Right renal cortex interstitium (tissue), 3 donors: ENCODE results near the gene AP2A2. TPM values are rescaled to one million over a fixed set of nuclear protein-coding genes. Genes with fewer than 3 reads are reported as not detected.

Source experiments
- DNase-seq, 3 donors: peaks; one replicate each; pipeline ENCODE4 v3.0.0-alpha.2; 2013; ENCODE audit warnings: low read depth in 3 of 3, low spot score in 2 of 3
- polyA plus RNA-seq, 3 donors: library from polyadenylated mRNA; unstranded; fragments of 120-200 nt; gene quantifications; one replicate each; pipeline ENCODE4 v1.2.1, GENCODE V29; 2013; ENCODE audit not compliant: insufficient read length in 3 of 3

AP2A2 gene
- polyA plus RNA-seq, 3 donors, result 96.8 to 99.9 (median 98.5) TPM

- DNase-seq, result no peak
Observed at GRCh38 chr11:923691-924405, 1.8 kb upstream of the AP2A2 start.

DNA sequence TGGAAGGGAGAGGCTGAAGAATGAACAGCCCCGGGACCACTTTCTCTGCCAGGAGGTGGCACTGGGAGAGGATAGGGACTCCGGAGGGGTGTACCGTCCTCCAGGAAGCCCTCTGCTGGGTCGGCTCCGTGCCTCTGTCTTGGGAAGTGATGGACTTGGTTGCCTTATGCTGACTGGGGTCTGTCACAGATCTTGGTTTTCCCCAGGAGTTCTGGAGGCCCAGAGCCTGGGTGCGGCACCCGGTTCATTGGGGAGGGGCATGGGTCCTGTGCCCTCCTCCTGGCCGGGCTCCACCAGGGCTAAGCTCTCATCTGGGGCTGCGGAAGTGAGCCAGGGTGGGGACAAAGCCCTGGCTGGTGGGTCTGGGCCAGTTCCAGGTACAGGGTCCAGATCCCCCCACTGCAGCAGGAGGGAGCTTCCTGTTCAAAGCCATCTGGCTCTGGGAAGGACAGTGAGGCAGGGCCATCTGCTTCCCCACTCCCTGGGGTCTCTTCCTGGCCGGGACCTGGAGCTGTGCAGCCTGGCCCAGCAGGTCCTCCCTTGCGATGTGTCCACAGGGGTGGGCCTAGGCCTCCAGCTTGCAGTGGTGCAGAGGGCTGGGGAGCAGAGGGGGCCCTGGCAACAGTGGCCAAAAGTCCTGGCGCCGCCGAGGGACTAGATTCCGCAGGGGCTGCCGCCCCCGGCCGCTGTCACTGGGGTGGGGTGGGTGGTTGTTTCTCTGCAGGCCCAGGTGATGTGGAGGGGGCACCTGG, 1.1 kb upstream of the AP2A2 start:
- DNase-seq, result no peak

DNA sequence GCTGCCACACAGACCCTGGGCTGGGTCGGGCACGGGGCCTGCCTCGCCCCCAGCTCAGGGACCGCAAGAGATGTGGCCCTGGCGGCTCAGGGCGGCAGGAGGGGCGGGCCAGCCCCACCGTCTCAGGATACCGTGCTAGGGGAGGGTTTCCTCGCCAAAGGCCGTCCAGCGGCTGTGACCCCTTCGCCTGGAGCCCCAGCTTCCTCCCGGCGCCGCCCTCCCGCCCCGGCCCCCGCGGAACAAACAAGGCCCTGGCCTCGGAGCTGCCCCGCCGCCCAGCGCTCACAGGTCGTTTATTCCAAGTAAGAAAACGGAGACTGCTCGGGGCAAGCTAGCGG, 543 bp upstream of the AP2A2 start:
- DNase-seq, result no peak

GRCh38 chr11:926341-926916, 759 bp downstream of the AP2A2 start:
- peak in 1 of 3 donors; percentile 43 for DNase-seq

GRCh38 chr11:927871-928270, 2.2 kb downstream of the AP2A2 start:
- no peak for DNase-seq

DNA sequence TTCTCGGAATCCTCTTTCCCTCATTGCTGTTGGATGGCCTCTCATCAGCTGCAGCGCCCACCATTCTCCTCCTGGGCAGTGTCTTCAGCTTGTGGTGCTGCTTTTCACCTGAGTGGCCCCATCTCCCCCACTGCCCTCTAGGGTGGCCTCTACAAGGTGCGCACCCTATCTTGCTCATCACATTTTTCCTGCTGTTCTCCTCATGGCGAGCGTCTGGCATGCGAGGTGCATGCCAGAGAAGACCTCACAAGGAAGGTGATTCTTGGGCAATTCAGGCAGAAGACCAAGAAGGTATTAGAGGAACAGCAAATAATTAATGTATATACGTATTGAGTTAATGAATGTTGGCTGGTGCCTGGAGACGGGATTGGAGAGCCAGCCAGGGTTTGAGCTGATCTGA, 3.1 kb downstream of the AP2A2 start:
- DNase-seq, result no peak

GRCh38 chr11:929405-929804, 3.7 kb downstream of the AP2A2 start:
- DNase-seq, result no peak

GRCh38 chr11:931385-931784, 5.7 kb downstream of the AP2A2 start:
- no peak for DNase-seq

DNA sequence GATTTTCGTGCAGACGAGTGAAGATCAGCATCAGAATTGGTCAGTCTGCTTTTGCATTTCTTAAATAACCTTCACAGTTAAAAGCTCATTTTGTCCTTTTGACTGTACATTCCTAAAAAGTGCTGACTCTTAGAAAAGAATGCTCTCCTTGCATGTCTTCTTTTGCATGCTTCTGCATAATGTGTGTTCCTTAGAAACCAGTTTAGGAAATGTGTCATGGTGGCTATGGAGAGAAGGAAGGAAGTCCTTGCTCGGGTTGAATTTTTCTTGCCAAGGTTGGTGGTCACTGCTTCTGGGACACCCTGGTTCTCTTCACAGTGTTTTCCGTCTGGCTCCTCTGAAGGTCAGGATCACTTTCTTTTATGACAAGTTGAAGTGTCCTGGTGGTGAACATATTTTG, 6.8 kb downstream of the AP2A2 start:
- no peak for DNase-seq

- no peak for DNase-seq
Observed at GRCh38 chr11:933142-933851, 7.6 kb downstream of the AP2A2 start.

GRCh38 chr11:933936-934335, 8.3 kb downstream of the AP2A2 start:
- no peak for DNase-seq

- DNase-seq, result no peak
Observed at GRCh38 chr11:934527-934926, 8.9 kb downstream of the AP2A2 start.

GRCh38 chr11:936199-936598, 10.5 kb downstream of the AP2A2 start:
- no peak for DNase-seq

DNA sequence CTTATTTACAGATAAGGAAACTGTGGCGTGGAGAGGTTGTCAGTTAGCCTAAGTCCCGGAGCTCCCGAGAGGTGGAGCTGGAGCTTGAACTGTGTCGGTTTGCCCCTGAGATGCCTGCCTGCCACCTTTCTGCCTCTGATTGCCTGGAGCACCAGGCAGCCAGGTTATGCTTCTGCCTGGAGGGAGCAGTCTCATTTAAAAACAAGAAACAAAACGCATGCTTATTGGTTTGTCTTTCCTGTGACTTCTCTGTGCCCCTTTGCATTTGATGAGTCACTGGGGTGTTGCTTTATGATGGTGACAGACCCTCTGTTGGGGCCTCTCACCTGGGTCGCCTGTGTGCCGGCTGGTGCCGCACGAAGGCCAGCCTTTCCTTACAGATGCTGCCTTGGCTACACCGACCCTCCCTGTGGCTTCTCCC, 12.2 kb downstream of the AP2A2 start:
- DNase-seq, result no peak

GRCh38 chr11:940496-941135, 14.9 kb downstream of the AP2A2 start:
- DNase-seq, result no peak

GRCh38 chr11:942823-943222, 17.2 kb downstream of the AP2A2 start:
- DNase-seq, result no peak

GRCh38 chr11:944711-945470, 19.2 kb downstream of the AP2A2 start:
- peak in 1 of 3 donors; percentile 44 for DNase-seq

DNA sequence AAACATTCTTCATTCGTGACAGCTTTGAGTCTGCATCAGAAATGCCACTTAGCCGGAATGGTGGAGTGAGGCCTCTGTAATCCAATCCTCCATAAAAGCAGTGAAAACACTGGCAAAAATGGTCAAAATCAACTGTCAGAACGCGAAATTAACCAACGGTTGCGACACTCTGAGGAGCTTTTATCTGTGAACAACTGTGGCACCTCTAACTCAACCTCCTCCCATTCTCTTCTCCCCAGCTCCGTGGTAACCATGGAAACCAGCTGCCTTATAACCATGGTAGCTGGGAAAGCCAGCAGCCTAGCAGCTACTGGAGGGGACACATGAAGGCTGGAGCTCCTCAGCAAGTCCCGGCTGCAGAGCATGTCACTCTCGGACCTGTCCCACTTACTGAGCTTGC, 20.3 kb downstream of the AP2A2 start:
- DNase-seq, result peak in 1 of 3 donors; percentile 53

GRCh38 chr11:947744-948143, 22.1 kb downstream of the AP2A2 start:
- no peak for DNase-seq

- DNase-seq, result no peak
Observed at GRCh38 chr11:951507-951906, 25.8 kb downstream of the AP2A2 start.
